Measurements from ENCODE around the gene ZNF681.
A peak's percentile ranks its signal among the peaks of the same experiment; 100 is the strongest.
"Not testable (repeated sequence)": the region's sequence is repeated elsewhere in the genome, so short reads cannot be mapped to it uniquely, and the experiment has no call there.

The ZNF681 gene

DNA sequence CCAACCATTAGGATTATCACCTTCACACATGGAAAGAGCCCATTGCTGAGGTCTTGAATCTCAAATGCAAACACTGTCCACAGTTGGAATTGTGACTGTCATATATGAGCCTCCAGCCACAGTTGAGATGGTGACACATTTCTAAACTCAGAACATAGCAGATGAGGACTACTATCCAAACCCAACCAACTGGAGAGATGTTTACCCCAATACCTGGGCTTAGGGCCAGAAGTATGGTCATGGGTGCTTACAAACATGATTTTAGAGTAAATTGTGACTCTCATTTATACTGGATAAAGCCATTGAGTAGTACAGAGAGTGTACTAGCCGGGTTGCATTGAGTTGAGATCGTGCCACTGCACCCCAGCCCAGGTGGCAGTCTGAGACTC is 14.0 kb upstream of the ZNF681 start:
- no peak for DNase-seq

DNA sequence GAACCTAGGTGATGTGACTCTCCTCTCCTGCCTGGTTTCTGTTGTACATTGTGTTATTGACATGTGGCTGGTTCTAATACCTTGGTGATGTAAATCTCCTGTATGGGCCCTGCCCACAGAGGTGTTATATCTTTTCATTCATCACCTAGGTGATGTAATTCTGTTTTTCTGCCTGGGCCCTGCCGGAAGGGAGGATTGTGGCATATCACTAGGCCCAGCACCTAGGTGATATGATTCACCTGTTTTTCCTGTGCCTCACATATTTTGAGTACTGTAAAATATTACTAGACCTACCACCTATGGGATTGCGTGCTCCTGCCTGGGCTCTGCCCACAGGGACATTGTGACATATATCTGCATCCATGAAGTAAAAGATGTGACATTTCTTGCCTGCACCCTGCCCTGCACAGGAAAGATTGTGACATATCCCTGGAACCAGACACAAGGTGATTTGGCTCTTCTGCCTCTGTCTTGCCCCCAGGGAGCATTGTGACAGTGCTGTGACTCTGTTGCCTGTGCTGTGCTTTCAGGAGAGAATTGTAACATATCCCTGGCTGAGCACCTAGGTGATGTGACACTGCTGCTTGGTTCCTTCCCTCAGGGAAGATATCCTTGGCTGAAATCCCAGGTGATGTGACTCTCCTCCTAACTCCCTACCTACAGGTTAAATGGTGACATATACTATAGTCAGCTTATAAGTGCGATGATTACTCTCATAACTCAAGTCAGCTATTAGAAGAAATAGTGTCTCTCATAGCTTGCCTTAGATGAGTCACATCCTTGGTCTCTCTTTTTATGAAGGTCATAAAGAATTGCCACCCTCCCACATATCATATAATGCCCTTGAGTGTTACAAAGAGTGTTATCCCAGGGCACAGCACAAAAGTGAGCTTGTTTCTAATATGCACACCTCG is 13.3 kb upstream of the ZNF681 start:
- no peak for DNase-seq

DNA sequence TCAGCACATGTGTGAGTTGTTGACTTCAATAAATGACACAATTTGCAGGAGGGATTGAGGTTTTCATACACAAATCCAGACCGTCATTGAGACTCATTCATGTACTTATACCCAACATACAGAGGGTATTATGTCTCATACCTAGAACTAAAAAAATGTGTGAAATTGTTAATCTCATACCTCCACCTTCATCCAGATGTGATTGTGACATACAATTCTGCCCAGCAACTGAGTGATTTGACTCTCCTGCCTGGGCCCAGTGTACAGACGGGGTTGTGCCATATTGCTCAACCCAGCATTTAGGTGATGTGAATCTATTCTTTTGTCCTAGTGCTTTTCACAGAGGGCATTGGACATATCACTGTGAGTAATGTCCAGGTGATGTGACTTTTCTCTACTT is 12.6 kb upstream of the ZNF681 start:
- no peak for DNase-seq

DNA sequence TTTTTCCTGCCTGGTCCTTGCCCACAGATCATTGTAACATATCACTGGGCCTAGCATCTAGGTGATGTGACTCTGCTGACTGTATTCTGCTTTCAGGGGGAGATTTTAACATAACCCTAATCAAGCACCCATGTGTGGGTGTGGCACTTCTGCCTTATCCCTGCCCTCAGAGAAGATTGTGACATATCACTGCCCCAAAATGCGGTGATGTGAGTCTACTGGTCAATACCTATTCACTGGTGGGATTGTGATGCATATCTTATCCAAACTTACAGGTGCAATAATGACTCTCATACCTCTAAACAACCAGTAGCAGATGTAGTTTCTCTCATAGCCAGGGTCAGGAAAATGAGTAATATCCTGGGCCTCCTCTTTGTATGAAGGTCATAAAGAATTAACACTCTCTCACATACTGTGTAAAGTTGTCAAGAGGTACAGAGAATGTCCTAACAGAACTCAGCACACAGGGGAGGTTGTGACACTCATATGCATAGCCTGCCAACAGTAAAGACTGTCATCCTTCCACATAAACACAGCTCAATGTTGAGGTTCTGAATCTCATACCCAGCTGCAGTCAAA is 12.1 kb upstream of the ZNF681 start:
- DNase-seq: no peak

DNA sequence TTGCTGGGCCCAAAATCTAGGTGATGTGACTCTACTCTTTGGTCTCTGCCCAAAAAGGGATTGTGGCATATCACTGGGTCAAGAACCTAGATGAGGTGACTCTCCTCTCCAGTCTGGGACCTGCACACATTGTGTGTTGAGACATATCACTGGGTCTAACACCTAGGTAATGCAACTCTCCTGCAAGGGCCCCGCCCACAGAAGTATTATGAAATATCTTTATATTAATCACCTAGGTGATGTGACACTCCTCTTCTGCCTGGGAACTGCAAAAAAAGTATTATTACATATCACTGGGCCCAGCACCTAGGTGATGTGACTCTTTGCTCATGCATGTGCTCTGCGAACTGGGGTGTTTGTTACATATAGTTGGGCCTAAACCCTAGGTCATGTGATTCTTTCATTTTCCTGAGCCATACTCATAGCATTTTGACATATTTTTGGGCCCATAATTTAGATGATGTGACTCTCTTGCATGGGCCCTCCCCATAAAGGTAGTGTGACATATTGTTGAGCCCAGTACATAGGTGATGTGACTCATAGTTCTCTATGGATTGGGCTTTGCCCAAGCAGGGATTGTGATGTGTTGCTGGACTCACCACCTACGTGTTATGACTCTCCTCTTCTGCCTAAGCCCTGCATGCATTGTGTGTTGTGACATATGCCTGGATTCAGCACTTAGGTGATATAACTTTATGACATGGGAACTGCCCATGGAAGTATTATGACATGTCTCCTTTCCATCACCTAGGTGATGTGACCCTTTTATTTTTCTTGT is 11.2 kb upstream of the ZNF681 start:
- DNase-seq: no peak

DNA sequence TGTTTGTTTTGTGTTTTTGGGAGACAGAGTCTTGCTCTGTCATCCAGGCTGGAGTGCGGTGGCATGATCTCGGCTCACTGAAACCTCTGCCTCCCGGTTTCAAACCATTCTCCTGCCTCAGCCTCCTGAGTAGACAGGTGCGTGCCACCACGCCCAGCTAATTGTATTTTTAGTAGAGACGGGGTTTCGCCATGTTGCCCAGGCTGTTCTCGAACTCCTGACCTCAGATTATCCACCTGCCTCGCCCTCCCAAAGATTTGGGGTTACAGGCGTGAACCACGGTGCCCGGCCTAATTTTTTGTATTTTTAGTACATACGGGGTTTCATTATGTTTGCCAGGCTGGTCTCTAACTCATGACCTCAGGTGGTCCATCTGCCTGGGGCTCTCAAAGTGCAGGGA is 8.3 kb upstream of the ZNF681 start:
- no peak for DNase-seq

GRCh38 chr19:23764781-23765180 is 6.1 kb upstream of the ZNF681 start:
- no peak for DNase-seq

GRCh38 chr19:23762884-23763711 is 4.4 kb upstream of the ZNF681 start:
- DNase-seq: peak; percentile 87

- no peak for DNase-seq
Measured at GRCh38 chr19:23762548-23762883, 3.8 kb upstream of the ZNF681 start.

GRCh38 chr19:23760326-23760725 is 1.6 kb upstream of the ZNF681 start:
- not testable (repeated sequence) for DNase-seq

DNA sequence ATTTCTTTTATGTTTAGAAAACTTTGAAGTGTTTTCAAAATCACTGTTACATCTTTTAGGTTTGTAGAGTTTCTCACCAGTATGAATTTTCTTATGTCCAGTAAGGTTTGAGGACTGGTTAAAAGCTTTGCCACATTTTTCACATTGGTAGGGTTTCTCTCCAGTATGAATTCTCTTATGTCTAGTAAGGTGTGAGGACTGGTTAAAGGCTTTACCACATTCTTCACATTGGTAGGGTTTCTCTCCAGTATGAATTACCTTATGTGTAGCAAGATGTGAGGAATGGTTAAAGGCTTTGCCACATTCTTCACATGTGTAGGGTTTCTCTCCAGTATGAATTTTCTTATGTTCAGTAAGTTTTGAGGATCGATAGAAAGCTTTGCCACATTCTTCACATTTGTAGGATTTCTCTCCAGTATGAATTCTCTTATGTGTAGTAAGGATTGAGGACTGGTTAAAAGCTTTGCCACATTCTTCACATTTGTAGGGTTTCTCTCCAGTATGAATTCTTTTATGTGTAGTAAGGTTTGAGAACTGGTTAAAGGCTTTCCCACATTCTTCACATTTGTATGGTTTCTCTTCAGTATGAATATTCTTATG is 15.0 kb downstream of the ZNF681 start:
- not testable (repeated sequence) for DNase-seq

DNA sequence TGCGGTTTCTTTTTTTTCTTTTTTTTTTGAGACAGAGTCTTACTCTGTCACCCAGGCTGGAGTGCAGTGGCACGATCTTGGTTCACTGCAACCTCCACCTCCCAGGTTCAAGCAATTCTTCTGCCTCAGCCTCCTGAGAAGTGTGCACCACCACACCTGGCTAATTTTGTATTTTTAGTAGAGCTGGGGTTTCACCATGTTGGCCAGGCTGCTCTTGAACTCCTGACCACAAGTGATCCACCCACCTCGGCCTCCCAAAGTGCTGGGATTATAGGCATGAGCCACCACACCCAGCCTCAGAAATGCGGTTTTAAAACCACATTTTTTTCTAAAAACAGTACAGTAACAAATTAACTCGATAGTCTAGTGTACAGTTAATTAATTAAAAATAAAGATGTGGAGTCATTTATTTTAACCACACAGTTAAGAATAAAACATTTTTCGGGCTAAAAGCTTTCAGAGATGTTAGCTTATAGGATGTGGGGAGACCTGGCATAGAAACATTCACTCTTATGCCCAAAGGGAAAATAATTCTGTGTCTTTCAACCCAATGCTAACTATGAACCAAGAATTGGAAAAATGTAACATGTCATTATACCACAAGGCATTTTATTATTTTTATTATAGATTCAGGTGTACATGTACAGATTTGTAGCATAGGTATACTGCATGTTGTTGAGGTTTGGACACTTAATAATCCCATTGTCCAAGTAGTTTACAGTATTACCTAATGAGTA is 27.8 kb downstream of the ZNF681 start:
- not testable (repeated sequence) for DNase-seq

DNA sequence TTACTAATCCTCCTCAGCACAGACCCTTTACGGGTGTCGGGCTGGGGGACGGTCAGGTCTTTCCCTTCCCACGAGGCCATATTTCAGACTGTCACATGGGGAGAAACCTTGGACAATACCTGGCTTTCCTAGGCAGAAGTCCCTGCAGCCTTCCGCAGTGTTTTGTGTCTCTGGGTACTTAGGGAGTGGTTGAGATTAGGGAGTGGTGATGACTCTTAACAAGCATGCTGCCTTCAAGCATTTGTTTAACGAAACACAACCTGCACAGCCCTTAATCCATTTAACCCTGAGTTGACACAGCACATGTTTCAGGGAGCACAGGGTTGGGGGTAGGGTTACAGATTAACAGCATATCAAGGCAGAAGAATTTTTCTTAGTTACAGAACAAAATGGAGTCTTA is 34.5 kb downstream of the ZNF681 start:
- DNase-seq: not testable (repeated sequence)

- no peak for DNase-seq
Measured at GRCh38 chr19:23718802-23719201, 39.9 kb downstream of the ZNF681 start.

GRCh38 chr19:23716792-23717191 is 41.9 kb downstream of the ZNF681 start:
- DNase-seq: no peak

DNA sequence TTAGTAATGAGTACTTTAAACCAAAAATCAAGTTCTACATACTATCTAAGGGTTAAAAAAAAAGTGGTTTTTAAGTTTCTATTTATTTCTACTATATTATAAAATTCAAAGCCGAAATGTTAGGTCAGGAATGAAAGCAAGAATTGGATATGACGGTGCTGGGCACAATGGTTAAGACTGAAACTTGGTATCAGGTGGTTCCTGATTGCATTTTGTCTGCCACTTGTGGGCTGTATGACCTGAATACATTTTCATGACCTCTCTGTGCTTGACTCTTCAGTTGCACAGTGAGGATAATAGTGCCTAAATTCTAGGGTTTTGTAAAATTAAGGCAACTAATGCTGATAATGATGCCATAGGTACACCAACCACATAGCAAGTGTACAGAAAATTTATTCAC is 49.3 kb downstream of the ZNF681 start:
- DNase-seq: no peak

DNA sequence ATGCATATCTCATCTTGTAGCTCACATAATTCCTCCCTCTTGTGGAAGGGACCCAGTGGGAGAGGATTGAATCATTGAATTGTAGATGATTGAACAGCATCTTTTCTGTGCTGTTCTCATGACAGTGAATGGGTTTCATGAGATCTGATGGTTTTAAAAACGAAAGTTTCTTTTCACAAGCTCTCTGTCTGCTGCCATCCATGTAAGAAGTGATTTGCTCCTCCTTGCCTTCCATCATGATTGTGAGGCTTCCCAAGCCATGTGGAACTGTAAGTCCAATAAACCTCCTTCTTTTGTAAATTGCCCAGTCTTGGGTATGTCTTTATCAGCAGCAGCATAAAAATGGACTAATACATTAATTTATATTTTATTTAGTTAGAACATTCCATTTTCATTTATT is 52.0 kb downstream of the ZNF681 start:
- DNase-seq: no peak

DNA sequence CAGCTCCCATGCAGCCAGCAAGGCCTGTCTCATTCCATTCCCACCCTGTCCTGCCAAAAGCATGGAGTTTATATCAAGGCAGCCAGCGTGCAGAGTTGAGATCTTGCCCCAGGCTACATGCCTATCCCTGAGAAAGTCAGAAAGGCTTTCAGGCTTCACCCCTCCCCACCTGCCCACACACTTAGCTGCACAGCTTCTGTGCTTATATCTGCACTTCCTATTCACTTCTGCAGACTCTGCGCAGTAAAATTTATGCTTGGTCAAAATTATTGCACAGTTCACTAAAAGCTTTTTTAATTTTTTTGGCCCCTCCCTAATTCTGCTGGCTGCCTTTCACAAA is 59.2 kb downstream of the ZNF681 start:
- DNase-seq: no peak

DNA sequence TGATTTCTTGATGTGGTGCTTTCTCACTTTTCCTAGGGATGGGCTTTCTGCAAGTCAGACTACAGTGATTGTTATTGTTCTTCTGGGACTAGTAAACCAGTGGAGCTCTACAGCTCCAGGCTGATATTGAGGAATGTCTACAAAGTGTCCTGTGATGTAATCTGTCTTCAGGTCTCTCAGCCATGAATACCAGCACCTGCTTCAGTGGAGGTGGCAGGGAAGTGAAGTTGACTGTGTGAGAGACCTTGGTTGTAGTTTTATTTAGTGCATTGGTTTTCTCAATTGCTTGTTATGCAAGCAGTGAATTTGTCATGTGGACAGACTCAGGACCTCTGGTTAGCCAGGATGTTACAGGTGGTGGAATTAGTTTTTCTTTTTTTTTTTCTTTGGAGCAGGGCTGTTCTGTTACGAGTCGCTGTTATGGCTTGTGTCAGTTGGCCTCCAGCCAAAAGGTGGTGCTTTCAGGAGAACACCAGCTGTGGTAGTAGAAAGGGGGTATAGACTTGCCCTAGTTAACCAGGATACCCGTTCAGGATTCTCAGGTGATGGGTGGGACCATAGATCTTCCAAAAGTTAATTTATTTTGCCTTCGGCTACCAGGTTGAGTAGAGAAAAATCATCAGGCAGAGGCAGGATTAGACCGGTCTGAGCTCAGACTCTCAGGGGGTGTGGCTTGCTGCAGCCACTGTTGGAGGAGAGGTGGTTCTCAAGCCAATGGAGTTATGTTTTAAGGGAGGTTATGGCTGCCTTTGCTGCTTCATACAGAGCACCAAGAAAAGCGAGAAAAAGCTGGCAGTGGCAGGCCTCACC is 59.8 kb downstream of the ZNF681 start:
- DNase-seq: no peak

DNA sequence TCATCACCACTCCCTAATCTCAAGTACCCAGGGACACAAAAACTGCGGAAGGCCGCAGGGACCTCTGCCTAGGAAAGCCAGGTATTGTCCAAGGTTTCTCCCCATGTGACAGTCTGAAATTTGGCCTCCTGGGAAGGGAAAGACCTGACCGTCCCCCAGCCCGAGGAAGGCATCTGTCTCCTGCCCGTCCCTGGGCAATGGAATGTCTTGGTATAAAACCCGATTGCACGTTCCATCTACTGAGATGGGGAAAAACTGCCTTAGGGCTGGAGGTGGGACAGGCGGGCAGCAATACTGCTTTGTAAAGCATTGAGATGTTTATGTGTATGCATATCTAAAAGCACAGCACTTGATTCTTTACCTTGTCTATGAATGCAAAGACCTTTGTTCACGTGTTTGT is 65.8 kb downstream of the ZNF681 start:
- DNase-seq: not testable (repeated sequence)
